Kidney tubule cell (primary cell): ENCODE results near the gene MEX3A.
"Not testable (repeated sequence)": the region's sequence is repeated elsewhere in the genome, so short reads cannot be mapped to it uniquely, and the experiment has no call there.

ENCODE experiments used
- DNase-seq: peaks from one replicate; pipeline ENCODE4 v3.0.0-alpha.2; 2018; ENCODE audit warnings: low spot score

Gene MEX3A

GRCh38 chr1:156118177-156118868, 36.1 kb upstream of the MEX3A start:
- DNase-seq, result peak; percentile 75

DNA sequence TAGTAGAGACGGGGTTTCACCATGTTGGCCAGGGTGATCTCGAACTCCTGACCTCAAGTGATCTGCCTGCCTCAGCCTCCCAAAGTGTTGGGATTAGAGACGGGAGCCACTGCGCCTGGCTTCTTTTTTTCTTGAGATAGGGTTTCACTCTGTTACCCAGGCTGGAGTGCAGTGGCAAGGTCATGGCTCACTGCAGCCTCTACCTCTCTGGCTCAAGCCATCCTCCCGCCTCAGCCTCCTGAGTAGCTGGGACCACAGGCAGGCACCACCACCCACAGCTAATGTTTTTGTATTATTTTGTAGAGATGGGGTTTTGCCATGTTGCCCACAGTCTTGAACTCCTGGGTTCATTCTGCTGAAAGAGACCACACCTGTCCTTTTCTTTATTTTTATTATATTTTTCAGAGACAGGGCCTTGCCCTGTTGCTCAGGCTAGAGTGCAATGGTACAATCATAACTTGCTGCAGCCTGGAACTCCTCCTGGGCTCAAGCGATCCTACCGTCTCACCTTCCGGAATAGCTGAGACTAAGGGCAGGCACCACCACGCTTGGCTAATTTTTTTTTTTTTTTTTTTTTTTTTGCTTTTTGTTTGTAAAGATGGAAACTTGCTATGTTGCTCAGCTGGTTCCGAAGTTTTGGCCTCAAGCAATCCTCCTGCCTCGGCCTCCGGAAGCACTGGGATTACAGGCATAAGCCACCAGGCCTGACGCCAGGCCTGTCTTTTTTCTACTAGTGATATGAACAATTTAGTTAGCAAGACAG, 35.3 kb upstream of the MEX3A start:
- peak; percentile 44 for DNase-seq

- DNase-seq, result not testable (repeated sequence)
Measured at GRCh38 chr1:156116731-156117130, 34.5 kb upstream of the MEX3A start.

DNA sequence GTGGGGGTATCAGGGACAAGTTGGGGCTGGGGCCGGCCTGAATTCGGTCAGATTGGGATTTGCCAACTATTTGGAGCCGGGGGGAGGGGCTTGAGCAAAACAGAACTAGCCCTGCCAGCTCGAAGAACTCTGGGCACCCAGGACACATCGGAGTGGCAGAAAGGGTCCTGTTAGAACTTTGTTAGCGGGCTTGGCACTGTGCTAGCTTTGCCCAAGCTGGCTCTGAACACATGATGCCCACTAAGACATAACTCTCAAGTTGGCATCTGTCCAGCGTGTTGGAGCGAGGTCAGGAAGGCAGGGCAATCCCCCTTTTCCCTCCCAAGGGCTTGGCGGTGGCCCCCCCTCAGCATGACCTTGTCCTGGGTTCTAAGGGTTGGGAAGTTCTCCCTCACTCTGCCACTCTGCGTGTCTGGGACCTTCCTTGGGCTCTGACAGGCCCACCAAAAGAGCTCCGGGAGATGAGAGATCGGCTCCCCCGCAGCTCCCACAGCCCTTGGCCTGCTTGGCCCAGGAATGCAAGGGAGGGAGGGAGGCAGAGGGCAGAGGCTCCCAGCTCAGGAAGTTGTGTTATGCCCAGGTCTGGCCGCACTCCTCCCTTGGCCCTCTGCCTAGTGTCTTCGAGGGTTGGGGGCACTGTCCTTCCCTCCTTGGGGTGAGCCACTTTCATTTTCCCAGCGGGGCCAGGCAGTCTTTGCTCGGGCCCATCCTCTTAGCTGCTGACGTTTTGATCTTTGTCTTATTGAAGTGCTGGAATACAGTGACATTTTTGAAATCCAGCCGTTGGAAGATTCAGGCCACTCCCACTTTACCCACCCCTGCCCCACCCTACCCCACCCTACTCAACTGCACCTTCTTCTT, 33.5 kb upstream of the MEX3A start:
- peak; percentile 83 for DNase-seq

- peak; percentile 51 for DNase-seq
Measured at GRCh38 chr1:156114919-156115513, 32.8 kb upstream of the MEX3A start.

GRCh38 chr1:156114101-156114918, 32.0 kb upstream of the MEX3A start, which contains the start of gene LMNA:
Gene LMNA (plus strand): TSS chr1:156114711. CDS start chr1:156114919, 208 bp downstream.
- DNase-seq, result peak; percentile 97

DNA sequence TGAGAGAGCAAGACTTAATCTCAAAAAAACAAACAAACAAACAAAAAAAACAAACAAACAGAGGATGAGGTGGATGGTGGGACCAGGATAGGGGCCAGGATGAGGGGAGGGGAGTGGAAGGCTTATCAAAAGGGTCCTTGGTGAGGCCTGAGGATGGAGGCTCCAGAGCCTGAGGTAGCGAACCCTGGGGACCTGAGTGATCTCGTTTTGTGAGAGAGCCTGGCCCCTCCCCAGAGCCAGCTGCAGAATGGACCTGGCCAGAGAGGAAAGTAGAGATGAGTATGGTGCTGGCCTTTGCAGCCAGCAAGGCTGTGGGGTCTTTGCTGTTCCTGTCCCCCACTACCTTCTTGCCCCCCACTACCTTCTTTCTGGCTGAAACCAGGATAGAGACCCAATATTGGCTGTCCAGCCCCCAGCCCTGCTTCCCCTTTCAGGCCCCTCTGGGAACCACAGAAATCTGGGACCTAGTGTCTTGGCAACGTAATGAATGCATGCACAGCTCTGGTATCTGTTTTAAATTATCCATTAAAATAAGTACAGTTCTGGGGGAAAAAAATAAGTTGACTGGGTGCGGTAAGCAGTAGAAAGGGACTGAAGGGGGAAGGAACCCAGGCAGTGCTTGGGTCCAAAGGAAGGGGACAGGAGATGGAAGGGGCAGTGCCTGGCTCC, 31.2 kb upstream of the MEX3A start:
- no peak for DNase-seq

DNA sequence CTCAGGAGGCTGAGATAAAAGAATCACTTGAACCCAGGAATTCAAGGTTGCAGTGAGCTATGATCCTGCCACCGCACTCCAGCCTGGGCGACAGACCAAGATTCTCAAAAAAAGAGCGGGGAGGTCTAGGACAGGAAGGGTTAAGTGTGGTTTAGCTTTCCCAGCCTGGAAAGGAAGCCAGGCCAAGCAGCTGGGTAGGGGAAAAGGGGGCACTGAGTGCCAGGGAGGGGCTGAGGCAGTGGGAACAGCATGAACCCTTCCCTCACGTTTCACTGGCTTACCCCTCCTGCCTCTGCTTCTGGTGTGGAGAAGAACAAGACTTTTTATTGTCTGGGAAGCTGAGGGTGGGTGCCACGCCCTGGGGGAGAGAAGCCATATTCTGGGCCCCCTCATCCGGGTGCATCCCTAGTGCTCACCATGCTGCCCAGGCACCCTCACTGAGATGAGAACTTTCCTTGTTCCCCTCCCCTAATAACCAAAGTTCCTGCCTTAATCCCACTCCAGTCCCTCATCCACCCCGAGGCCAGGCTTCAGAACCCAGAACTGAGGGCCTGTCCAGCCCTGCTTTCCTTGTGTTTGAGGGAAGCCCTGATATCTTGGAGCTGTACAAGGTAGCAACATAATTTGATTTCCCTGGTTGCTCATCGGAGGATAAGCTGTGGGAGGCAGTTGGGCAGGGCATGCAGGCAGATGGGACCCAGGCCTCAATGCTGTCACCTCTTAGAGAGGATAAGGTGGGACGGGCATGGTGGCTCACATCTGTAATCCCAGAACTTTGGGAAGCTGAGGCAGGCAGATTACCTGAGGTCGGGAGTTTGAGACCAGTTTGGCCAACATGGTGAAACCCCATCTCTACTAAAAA, 30.2 kb upstream of the MEX3A start:
- no peak for DNase-seq

DNA sequence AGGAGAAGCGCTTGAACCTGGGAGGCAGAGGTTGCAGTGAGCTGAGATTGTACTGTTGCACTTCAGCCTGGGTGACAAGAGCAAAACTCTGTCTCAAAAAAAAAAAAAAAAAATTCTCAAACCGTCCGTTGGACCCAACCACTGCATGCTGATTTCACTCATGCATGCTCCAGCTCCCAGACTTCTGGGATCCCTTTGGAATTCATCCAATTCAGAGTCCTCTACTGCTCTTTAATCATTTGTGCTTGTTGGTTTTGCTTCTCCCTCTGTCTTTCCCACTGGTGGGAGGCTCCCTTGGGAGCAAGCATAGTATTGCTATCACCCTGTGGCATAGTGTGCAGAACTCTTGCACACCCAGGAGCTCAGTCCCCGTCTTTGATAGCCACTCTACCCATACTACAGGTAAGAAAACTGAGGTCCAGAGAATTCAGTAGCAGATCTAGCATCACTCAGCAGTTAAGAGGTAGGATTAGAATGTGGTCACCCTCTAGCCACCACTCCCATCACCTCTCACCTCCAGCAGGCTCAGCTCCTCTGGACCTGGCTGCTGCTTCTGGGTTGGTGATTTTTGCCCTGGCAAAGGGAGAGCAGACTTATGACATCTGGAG, 29.2 kb upstream of the MEX3A start:
- peak; percentile 55 for DNase-seq

GRCh38 chr1:156110252-156110651, 28.0 kb upstream of the MEX3A start:
- no peak for DNase-seq

DNA sequence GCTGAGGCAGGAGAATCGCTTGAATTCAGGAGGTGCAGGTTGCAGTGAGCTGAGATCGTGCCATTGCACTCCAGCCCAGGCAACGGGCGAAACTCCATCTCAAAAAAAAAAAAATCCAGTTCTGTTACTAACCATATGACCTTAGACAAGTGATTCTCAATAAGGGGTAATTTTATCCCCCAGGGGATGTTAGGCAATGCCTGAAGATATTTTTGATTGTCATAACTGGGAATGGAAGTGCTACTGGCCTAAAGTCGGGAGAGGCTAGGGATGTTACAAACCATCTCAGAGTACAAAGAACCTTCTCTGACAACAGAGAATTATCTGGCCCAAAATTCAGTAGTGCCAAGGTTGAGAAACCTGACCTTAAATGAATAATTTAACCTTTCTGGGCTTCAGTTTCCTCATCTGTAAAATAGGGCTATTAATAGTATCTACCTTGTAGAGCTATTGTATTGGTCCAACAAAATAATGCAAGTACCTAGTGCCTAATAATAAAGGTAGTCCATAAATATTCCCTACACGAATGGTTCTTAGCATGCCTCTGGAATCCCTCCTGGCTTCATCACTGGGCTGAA, 26.5 kb upstream of the MEX3A start:
- no peak for DNase-seq

DNA sequence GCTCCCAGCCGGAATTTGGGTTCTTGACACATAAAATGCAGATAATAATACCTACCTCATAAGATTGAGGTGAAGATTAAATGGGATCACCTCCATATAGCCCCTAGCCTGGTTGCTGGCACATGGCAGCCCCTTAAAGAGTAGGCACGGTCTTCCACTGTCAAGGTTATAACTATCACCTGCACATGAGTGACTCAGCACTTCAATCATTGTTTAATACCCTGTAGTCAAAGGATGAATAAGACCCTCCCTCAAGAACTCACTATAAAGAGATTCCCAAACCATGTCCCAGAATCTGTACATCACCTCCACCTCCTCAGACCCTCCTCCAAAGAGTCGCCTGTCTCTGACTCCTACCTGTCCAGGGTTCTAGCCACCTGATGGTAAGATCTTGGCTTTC, 25.8 kb upstream of the MEX3A start:
- DNase-seq, result no peak

DNA sequence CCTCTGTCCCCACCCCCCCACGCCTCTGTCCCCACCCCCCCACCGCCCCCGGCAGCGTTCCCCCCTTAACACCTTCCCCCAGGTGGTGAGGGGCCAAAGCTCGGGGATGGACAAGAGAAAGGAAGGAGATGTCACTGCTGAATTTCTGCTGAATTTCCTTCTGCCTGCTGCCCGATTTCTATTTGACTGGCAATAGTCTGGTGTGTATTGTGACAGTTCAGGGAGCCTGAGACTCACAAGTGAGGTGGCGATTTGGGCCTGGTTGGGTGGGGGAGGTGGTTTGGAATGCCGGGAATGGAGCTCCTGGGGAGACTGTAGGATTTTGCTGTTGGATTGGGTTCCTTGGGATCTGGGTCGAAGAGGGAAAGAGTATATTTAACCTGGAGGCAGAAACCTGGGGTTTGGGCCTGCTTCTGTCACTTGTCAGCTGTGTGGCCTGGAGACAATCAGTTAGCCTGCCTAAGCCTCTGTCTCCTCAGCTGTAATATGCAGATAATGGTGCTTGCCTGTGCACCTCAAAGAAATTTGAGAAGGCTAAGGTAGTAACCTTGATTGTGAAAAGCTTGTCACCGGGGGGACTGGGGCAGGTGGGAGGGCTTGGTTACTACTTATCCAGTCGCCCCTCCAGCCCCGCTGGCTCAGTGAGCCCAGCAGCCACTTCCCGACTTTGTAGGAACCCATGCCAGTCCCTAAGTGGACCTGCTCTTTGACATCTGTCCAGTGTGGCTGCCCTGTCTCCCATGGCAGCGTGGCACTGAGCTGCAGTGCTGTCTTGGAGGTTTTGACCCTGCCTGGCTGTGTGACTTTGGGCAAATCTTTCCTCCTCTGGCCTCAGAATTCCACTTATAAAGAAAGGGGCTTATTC, 24.6 kb upstream of the MEX3A start:
- DNase-seq, result peak; percentile 56

GRCh38 chr1:156104861-156105832, 22.9 kb upstream of the MEX3A start:
- no peak for DNase-seq

DNA sequence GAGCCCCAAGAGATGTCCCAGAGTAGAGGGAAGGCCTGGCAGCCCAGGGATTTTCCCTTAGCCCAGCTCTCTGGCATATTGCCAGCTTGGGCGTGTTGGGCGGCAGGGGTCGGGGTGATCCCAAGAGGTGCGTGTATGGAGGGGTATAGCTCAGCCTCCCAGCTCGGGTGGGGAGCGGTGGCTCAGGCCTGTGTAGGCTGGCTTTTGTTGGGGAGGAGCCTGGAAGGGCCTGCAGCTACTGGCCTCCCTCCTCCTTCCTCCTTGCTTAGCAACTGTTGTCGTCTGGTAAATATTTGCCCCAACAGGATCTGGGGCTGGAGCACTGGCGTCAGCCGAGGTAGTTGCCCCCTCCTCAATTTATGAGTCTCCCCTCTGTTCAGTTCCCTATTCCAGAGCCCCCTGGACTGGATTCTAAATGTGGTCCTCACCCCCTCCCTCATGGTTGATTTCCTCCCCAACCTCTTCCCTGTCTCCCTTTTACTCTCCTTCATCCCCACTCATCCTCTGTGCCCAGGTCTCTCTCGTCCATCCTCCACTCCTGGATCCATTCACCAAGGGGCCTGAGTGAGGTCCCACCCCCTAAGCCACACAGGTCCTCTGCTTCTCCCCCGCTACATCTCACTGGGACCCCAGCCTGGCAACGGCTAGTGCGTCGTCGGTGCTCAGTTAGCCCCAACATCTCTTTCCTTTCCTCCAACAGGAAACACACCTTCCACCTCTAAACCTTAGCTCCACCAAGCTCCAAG, 22.0 kb upstream of the MEX3A start:
- peak; percentile 81 for DNase-seq

DNA sequence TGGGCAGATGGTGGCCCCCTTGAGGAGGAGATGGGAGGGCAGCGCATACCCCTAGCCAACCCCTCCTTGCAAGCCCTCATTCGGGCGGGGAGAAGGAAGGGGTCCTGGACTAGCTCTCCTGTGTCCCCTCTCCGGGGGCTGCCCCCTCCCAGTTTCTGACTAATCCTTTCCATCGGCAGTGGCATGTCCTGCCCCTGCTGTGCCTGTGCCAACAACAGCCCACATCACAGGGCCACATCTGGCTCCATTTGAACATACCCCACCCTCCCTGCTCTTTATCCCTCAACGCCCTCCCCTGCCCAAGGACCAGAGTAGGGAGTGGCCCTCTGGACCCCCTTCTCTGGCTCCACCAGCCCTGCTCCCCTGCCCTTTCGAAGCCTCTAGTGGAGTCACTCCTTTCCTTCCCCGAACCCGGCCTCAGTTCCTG, 21.3 kb upstream of the MEX3A start:
- no peak for DNase-seq
